HG03108 (cell line): Measurements from ENCODE around the gene SMURF1.
"Not testable (repeated sequence)": the region's sequence is repeated elsewhere in the genome, so short reads cannot be mapped to it uniquely, and the experiment has no call there.

Experiments
- ATAC-seq: cut with Tn5 transposase; IDR thresholded peaks from one replicate; pipeline ENCODE4 v1.9.1; 2021; ENCODE audit warnings: moderate library complexity; ENCODE audit not compliant: unreplicated experiment

The SMURF1 gene

GRCh38 chr7:99122762-99123161 is 21.1 kb downstream of the SMURF1 start:
- ATAC-seq: no peak

- no peak for ATAC-seq
Observed at GRCh38 chr7:99121496-99122021, 22.3 kb downstream of the SMURF1 start.

GRCh38 chr7:99120916-99121315 is 23.0 kb downstream of the SMURF1 start:
- no peak for ATAC-seq

- no peak for ATAC-seq
Observed at GRCh38 chr7:99120501-99120900, 23.4 kb downstream of the SMURF1 start.

- ATAC-seq: no peak
Observed at GRCh38 chr7:99118077-99118476, 25.8 kb downstream of the SMURF1 start.

GRCh38 chr7:99116144-99116543 is 27.8 kb downstream of the SMURF1 start:
- ATAC-seq: no peak

- no peak for ATAC-seq
Observed at GRCh38 chr7:99115379-99115778, 28.5 kb downstream of the SMURF1 start.

- no peak for ATAC-seq
Observed at GRCh38 chr7:99112979-99113378, 30.9 kb downstream of the SMURF1 start.

- ATAC-seq: peak; percentile 89
Observed at GRCh38 chr7:99112097-99112496, 31.8 kb downstream of the SMURF1 start.

GRCh38 chr7:99111591-99111990 is 32.3 kb downstream of the SMURF1 start:
- ATAC-seq: no peak

GRCh38 chr7:99109108-99110051 is 34.5 kb downstream of the SMURF1 start:
- ATAC-seq: no peak

- no peak for ATAC-seq
Observed at GRCh38 chr7:99108613-99109012, 35.3 kb downstream of the SMURF1 start.

GRCh38 chr7:99106821-99107241 is 37.1 kb downstream of the SMURF1 start:
- ATAC-seq: no peak

- ATAC-seq: no peak
Observed at GRCh38 chr7:99106411-99106810, 37.5 kb downstream of the SMURF1 start.

- no peak for ATAC-seq
Observed at GRCh38 chr7:99105756-99106155, 38.2 kb downstream of the SMURF1 start.

GRCh38 chr7:99104631-99105030 is 39.3 kb downstream of the SMURF1 start:
- ATAC-seq: no peak

GRCh38 chr7:99103836-99104235 is 40.1 kb downstream of the SMURF1 start:
- not testable (repeated sequence) for ATAC-seq

GRCh38 chr7:99102809-99103690 is 40.9 kb downstream of the SMURF1 start:
- ATAC-seq: no peak

- no peak for ATAC-seq
Observed at GRCh38 chr7:99102361-99102760, 41.5 kb downstream of the SMURF1 start.

- ATAC-seq: not testable (repeated sequence)
Observed at GRCh38 chr7:99101516-99101915, 42.4 kb downstream of the SMURF1 start.

GRCh38 chr7:99099499-99100077 is 44.3 kb downstream of the SMURF1 start:
- no peak for ATAC-seq
